HG03066 (cell line): ENCODE measurements around the gene RIC3.

Experiments
- ATAC-seq: cut with Tn5 transposase; IDR thresholded peaks from one replicate; pipeline ENCODE4 v1.9.1; 2021; ENCODE audit warnings: low read depth; ENCODE audit not compliant: unreplicated experiment

RIC3 gene

DNA sequence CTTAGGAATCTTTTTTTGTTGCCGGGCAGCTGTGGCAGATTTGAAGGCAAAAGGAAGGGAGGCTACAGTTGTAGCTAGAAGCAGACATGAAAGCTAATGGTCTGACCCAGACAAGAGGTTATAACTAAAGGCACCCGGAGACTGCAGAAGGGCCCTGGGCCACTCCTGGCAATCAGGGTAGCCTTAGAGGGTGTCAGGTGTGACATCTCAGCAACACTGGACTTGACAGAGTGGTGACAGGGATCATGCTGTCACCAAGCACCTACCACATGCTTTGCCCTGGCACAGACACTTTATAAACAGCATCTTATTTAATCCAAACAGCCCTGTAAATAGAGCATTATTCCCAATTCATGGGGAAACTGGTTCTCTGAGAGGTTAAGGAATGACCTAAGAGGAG, 62.1 kb downstream of the RIC3 start:
- ATAC-seq, result no peak

DNA sequence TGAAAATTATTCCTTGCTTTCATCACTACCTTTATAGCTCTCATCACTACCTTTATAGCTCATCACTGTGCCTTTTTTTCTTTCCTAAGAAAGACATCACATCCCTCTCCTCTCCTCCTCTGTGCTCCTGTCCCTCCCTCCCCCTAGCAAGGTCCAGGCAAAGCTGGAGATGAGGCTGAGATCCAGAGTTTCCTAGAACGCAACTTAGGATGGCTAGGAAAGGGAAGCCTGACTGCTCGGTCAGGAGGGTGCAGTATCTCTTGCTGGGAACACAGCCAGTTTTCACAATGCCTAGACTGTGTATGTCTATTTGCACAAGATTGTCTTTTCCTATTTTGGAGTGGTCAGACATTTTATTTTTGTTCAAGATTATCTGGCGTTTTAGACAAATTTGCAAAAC, 63.2 kb downstream of the RIC3 start:
- no peak for ATAC-seq

DNA sequence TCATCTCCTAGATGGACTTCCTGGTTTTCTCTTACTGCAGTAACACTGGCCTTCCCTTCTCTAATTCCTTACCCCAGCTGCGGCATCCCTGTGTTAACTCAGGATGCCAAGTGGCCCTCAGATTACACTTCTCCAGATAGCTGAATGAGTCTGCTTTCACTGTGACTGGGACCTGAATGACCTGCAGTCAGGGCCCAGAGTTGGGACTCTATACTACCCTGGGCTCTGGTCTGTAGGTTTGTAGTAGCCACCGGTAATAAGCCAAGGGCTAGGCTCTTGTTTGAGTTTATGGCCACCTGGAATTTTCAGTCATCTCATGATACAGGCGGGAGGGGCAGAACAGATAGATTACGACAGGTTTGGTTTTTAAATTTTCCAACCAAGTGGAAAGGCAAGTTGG, 63.7 kb downstream of the RIC3 start:
- no peak for ATAC-seq

DNA sequence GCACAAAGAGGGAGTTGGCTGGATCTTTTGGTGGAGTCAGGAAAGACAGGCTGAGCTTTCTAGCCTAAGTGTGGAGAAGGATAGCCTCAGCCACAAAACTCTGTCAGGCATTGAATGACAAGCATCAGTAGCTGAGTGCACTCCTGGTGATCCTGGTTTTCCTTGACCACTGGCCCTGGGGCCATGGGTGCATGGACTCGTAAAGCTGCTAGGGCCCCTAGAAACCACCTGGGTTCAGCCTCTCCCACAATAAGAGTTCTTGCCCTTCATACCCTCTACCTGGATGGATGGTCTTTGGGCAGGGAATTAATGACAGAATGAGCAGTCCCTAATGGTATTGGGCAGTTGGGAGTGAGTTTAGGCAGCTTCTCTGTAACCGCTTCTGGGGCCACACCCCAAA, 64.9 kb downstream of the RIC3 start:
- no peak for ATAC-seq

DNA sequence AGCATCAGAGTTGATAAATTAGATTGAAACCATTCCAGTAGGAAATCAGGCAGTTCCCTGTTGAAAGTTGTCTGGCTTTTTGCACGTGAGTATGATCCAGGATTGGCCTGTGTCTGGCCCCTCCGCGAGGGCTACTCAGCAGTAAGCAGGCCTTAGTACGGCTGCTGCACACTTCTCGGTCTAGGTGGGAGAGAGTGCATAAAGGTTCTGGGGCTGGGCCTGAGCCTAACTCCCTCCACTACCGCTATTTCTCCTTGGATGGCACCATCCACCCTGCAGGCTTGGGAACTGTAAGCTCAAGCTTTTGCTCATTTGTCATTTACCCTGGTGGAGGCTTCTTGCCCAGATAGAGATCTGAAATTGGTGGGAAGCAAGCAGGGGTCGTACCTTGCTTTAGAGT, 65.9 kb downstream of the RIC3 start:
- no peak for ATAC-seq

DNA sequence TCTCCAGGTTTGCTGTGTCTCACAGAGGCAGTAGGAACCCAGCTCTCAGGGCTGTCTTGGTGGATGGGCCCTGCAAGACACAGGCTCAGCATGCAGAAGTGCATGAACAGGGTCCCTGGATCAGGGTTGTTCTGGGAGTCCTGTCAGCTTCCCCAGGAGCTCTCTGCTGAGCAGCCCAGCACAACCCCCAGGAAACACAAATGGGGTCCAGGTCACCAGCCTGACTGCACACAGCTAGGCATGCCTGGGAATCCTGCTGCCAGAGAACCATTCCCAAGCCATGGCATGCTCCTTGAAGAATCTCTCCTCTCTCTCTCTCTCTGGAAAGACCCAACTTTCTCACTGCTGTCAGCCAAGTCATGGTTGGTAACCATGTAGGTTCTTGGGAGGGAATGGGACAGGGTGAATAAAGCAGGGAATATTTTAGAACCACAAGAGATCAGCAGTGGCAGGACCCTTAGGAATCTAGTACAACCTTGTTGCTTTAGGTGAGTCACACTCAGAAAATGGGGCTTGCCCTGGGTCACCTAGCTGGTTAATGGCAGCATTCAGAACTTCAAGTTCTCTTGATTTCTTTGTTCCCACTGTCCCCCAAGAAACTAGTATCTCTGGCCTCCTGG, 66.4 kb downstream of the RIC3 start:
- no peak for ATAC-seq

DNA sequence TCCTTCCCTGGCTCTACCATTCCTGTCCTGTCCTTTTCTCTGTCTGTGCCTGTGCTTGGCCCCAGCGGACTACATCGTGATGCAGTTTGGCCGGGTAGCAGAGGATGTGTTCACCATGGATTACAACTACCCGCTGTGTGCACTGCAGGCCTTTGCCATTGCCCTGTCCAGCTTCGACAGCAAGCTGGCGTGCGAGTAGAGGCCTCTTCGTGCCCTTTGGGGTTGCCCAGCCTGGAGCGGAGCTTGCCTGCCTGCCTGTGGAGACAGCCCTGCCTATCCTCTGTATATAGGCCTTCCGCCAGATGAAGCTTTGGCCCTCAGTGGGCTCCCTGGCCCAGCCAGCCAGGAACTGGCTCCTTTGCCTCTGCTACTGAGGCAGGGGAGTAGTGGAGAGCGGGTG, 67.4 kb downstream of the RIC3 start:
- no peak for ATAC-seq

DNA sequence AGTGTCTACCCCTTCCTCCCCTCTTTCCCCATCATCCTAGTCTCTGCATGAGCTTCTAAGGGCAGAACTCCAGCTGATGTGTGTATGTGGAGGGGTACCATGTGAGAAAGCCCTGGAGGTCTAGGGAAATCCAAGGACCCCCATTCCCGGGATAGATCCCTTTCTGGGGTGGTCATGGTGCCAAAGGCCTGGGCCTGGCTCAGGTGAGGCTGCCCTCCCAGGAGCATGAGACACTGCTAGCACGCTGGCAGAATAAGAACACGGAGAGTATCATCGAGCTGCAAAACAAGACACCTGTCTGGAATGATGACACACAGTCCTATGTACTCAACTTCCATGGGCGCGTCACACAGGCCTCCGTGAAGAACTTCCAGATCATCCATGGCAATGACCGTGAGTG, 68.2 kb downstream of the RIC3 start:
- ATAC-seq, result no peak

DNA sequence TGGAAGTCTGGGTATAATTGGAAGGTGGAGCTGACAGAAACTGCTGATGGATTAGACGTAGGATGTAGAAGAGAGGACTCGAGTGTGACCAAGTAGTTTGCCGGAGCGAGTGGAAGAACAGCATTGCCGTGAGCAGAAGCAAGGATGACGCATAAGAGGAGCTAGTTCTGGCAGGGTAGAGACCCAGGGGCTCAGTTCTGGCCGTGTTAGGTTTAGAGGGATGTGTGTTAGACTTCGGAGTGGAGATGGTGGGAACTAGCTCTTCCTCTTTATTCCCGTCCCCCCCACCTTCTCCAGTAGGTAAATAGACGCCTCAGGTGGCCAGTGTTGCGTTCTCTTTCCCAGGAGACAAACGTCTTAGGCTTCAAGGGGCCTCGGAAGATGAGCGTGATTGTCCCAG, 68.7 kb downstream of the RIC3 start:
- ATAC-seq, result no peak

DNA sequence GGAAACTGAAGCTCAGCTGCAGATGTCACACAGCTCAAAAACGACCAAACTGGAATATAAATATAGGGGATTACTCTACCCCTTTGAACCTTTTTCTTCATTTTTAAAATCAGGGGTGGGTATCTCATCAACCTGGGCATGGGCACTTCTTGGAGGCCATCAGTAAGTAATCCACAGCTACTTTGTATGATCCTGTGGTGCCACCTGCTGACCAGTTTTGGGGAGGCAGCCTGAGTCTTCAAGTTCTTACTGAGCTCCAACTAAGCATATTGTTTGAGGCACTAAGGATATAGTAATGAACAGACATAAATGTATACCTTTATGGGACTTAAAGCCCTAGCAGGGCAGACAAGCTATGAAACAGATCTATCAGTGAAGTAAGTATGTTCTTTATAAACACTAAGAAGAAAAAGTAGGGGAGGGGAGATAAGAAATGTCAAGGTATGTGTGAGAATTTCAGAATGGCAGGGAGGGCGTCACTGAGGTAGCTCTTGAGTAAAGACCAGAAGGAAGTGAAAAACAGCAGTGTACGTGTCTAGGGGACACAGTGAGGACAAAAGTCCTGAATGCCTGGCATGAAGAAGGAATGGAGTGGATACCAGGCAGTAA, 69.4 kb downstream of the RIC3 start:
- ATAC-seq, result no peak

DNA sequence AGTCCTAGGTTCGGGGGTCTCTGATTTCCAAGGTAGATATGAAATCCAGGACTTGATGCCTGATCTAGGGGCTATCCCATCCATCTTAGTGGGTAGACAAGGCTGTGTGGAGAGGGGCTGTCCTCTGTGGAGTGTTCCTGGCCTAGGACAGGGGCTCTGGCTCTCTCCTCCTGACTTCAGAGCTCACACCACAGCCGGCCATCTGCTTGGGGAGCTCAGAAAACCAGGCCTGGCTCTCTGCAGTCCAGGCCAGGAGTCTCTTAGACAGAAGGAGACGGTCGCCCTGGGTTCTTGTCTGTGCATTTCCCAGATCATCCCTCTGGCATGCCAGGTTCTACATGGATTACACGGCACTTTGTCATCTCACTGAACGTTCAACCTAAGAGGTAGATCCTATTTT, 69.9 kb downstream of the RIC3 start:
- no peak for ATAC-seq

DNA sequence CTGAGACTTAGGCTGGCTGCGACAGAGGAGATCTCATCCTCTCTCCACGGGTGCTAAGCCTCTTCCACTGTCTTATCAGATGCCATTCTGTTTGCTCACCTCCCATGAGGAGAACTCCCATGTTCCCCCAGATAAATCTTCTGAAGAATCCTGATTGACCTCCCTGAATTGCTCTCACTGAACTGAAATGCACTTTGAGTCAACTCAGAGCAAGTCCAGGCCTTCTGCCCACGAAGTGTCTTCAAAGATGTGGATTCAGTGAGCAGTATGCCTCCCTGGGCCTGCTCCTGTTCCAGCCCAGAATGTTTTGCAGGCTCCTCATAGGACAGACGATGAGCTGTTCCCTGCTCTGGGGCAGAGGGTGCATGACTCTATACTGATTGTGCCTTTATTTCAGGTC, 70.5 kb downstream of the RIC3 start:
- ATAC-seq, result no peak

DNA sequence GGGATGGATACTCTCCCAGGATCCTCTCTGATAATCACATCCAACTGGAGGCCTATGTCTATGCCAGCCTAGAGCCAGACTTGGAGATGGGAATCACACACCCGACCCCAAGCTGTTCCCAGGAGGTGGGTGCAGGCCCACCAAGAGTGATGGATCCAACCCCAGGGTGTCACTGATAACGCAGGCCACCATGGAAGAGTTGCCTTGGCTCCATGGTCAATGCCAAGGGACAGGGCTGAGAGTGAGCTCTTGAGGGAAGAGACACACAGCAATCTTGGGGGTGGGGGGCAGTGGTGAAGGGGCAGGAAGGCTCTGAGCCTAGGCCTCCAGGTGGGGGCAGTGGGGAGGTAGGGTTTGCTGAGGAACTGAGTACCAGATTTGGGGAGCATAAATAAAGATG, 70.9 kb downstream of the RIC3 start:
- no peak for ATAC-seq

DNA sequence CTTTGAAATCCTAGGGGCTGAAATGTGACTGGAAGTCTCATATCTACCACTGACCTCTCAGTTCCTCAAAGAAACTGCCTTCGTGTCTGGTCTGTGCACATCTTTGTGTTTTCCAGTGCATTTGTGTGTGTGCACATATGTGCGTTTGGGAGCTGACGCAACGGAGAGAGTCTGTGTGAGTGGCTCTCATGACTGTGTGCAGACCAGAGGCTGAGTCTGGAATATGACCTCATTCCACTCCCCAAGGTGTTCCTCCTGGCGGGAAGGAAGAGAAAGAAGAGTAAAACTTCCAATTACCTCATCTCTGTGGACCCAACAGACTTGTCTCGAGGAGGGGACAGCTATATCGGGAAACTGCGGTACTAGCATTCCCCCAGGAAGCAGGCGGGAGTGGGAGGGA, 71.4 kb downstream of the RIC3 start:
- ATAC-seq, result no peak

DNA sequence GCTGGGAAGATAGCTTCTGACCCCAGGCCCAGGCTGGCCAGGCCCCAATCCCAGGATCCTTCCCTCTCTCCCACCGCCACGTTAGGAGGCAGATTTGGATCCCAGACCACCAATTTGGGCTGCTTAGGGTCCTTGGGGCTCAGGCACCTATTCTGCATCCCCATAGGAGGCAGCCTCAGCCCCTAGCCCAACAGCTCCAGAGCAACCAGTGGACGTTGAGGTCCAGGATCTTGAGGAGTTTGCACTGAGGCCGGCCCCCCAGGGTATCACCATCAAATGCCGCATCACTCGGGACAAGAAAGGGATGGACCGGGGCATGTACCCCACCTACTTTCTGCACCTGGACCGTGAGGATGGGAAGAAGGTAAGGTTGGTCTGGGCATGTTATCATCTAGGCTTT, 71.8 kb downstream of the RIC3 start:
- ATAC-seq, result no peak

DNA sequence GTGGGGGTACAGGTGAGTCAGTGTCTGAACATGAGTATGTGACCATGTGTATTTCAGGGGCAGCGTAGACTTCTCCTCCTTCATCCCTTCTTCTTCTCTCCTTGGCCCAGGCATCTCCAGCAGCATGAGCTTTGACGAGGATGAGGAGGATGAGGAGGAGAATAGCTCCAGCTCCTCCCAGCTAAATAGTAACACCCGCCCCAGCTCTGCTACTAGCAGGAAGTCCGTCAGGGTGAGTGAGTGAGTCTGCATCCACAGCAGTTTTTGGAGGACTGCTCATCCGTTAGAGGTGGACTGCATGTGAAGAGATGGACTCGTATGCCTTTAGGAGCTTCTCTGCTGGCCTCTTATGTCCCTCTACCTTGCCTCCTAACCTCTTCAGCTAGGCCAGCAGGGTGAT, 72.2 kb downstream of the RIC3 start:
- no peak for ATAC-seq

DNA sequence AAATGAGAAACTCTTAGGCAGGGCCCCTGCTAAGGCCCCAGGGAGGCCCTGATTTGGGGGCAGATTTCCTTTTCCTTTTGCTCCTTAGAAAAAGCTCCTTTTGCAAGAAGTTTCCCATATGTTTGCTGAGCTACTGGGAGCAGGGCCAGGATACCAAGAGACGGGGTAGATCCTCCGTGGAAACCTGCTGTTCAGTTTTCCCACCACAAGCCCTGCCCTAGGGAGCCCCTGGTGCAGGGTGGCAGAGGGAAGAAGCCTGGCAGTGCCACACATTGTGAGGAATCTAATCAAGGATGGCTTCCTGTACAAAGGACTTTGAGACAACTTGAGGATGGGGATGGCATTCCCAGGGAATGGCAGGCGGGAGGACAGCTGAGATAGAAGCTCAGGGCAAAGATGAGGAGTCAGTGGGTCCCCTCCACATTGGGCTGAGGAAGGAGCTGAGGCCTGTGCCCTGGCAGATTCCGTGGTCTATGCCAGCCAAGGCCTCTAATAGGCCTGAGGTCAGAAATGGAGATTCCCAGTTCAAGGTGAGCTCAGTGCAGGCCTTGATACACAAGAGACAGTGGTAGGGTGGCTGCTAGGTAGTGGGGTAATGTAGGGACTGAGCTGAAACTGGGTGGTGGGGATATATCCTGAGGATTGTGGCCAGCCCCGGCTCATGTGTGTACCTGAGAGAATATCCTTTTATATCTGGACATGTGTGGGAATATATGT, 72.9 kb downstream of the RIC3 start:
- ATAC-seq, result no peak

DNA sequence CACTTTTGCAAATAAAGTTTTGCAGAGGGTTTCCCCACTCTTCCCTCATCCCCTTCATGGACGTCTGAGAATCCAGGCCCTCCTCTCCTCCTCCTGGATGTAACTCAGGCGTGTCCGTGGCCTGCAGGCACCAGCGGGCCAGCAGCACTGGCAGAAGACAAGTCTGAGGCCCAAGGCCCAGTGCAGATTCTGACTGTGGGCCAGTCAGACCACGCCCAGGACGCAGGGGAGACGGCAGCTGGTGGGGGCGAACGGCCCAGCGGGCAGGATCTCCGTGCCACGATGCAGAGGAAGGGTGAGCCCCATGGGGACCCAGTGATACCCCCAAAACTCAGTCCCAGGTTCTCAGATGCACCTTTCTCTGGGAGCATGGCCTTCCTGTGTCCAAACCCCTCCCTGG, 73.5 kb downstream of the RIC3 start:
- ATAC-seq, result no peak

DNA sequence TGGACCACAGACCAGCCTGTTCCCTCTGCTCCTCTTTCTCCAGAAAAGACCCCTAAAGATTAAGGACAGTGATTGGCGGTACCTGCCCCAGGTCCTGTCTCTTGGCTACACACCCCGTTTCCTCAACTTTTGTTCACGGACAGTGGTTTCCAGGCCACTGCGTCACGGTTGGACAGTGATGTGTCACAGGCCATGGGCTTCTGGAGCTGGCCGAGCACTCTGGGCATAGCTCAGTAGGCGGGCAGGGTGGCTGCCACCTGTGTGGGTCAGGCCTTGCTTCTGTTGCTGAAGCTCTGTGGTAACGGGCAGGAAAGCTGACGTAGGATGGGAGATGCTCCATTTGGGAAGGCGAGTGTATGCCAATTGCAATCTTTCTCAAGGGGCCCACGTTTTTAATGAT, 74.2 kb downstream of the RIC3 start:
- no peak for ATAC-seq

DNA sequence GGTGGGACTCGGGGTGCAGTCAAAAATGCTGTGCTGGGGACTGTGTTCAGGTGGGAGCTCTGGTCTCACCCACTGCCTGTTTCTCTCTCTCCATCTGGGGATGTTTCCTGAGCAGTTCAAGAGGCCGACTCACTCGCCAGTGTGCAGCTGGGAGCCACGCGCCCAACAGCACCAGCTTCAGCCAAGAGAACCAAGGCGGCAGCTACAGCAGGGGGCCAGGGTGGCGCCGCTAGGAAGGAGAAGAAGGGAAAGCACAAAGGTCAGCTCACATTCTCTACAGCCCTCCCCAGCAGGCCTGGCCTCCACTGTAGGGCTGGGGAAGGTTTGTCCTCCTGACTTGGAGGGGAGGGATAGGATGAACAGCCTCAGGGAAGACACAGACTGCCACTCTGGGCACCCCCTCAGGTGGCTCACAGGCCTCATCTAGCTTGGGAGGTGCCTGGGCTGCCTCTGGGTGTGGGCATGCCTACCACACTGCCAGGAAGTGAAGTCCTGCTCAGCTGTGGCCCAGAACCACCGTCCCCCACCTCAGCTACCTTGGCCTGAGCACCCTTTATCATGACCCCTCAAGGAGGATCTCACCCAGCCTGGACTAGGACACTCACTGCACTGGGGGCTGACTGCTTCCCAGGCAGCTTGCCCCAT, 74.8 kb downstream of the RIC3 start:
- no peak for ATAC-seq

DNA sequence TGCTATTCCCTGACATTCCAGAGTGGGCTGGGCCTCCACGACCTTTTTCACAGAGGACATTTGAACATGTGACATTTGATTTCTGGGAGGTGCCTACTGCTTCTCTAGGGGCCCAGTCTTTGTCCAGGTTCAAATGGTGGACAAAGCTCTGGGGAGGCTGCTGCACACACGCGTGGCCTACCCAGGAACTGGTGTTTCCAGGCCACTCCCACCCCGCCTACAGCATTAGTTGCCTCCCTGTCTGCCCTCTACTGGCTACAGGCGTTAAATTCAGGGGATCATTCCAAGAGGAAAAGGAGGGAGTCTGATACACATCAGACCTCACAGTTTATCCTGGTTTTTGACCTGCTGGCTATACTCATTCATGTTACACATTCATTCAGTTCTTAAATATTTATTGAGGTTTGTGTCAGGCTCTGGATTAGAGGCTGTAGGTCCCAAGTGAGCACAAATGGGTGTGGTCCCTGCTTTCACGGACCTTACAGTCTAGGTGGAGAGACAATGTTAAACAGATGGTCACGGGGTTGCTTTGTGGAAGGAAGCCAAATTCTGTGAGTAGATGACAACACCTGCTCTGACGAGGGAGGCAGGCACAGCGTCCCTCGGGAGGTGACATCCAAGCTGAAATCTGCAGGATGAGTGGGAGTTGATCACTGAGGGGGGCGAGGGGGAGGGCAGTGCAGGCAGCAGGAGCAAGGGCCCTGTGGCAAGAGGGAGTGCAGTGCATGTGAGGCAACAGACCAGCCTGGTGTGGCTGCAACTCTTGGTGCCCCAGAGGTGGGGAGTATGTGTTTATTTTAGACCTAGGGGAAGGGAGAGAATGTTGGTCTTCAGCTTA, 76.0 kb downstream of the RIC3 start:
- peak; percentile 54 for ATAC-seq
